Astrocyte (in vitro differentiated cells and primary cell): ENCODE results near the gene PCDHGB1.
"Not testable (repeated sequence)": the region's sequence is repeated elsewhere in the genome, so short reads cannot be mapped to it uniquely, and the experiment has no call there.

Source experiments
- CTCF ChIP-seq: IDR thresholded peaks from 2 replicates; pipeline ENCODE4 v1.5.1; 2011; ENCODE audit warnings: low read depth, mild to moderate bottlenecking, inconsistent platforms, low read length, moderate library complexity; ENCODE audit not compliant: insufficient read depth
- EZH2 ChIP-seq: IDR thresholded peaks from 2 replicates; pipeline ENCODE4 v1.6.1; 2012; ENCODE audit warnings: mild to moderate bottlenecking, low read length, inconsistent platforms; ENCODE audit not compliant: insufficient read depth

- not testable (repeated sequence) for TF ChIP-seq CTCF, EZH2
These were observed 9.0 kb upstream of the PCDHGB1 start for GRCh38 chr5:141340781-141341354.
